HEK293 (cell line): ENCODE results near the gene HPX.

Experiments used
- CTCF ChIA-PET: fragments of 350-600 bp; formaldehyde crosslinking; extraction: SDS; loops from one replicate; lab custom pipeline; 2021; ENCODE audit warnings: antibody characterized with exemption; lab: Yijun Ruan, JAX
- POLR2A ChIA-PET: fragments of 300-600 bp; formaldehyde crosslinking; extraction: SDS; loops from one replicate; lab custom pipeline; 2020; ENCODE audit warnings: antibody characterized with exemption, inconsistent platforms; lab: Yijun Ruan, JAX
- H3K27ac ChIP-seq: fragments of 200-500 bp; sonication (Bioruptor generic); 2 replicates; pipeline ENCODE4 v1.5.1; 2014; ENCODE audit warnings: low read depth, low read length, control low read depth, inconsistent platforms; ENCODE audit errors: extremely low read depth
- H3K36me3 ChIP-seq, 2 experiments: fragments of 200-500 bp in 1 of 2; sonication (Bioruptor generic) in 1 of 2; 1 replicate in 1 of 2; 2 replicates in 1 of 2; pipeline ENCODE4 v1.5.1; 2014 to 2017; ENCODE audit warnings: inconsistent platforms in 2 of 2, low read length in 2 of 2; ENCODE audit not compliant: control insufficient read depth in 2 of 2, insufficient read depth in 1 of 2
- H3K4me1 ChIP-seq: fragments of 200-500 bp; sonication (Bioruptor generic); 2 replicates; pipeline ENCODE4 v1.5.1; 2014; ENCODE audit warnings: mild to moderate bottlenecking, low read length, inconsistent platforms; ENCODE audit not compliant: control insufficient read depth, insufficient read depth
- H3K4me3 ChIP-seq: 2 replicates; pipeline ENCODE4 v1.5.1; 2011; ENCODE audit warnings: low read depth, mild to moderate bottlenecking, control low read depth, low read length, moderate library complexity
- H3K9me3 ChIP-seq: fragments of 200-500 bp; sonication (Bioruptor generic); 2 replicates; pipeline ENCODE4 v1.5.1; 2014; ENCODE audit warnings: low read depth, low read length, inconsistent platforms; ENCODE audit not compliant: control insufficient read depth, insufficient read depth
- MZF1 ChIP-seq: fragments of 450-650 bp; formaldehyde crosslinking; IDR thresholded peaks from 2 replicates; pipeline ENCODE4 v1.5.1; 2017; ENCODE audit warnings: missing biosample characterization, missing genetic modification characterization, borderline replicate concordance
- SP2 ChIP-seq: fragments of 450-650 bp; formaldehyde crosslinking; IDR thresholded peaks from 2 replicates; pipeline ENCODE4 v1.5.1; 2016; ENCODE audit warnings: missing biosample characterization, missing genetic modification characterization
- YY1 ChIP-seq: fragments of 450-650 bp; formaldehyde crosslinking; IDR thresholded peaks from 2 replicates; pipeline ENCODE4 v1.5.1; 2018; ENCODE audit warnings: missing biosample characterization, missing genetic modification characterization
- ZBTB48 ChIP-seq: fragments of 450-650 bp; formaldehyde crosslinking; IDR thresholded peaks from 2 replicates; pipeline ENCODE4 v1.5.1; 2016; ENCODE audit warnings: missing biosample characterization, missing genetic modification characterization
- ZBTB8A ChIP-seq: fragments of 450-650 bp; formaldehyde crosslinking; IDR thresholded peaks from 2 replicates; pipeline ENCODE4 v1.5.1; 2016; ENCODE audit warnings: missing biosample characterization, missing genetic modification characterization
- ZFHX2 ChIP-seq: fragments of 450-650 bp; formaldehyde crosslinking; conservative IDR thresholded peaks from 2 replicates; pipeline ENCODE4 v1.5.1; 2016; ENCODE audit warnings: missing biosample characterization, missing genetic modification characterization
- ZNF10 ChIP-seq: fragments of 450-650 bp; formaldehyde crosslinking; IDR thresholded peaks from 2 replicates; pipeline ENCODE4 v1.5.1; 2017; ENCODE audit warnings: missing biosample characterization, missing genetic modification characterization
- ZNF132 ChIP-seq: fragments of 450-650 bp; formaldehyde crosslinking; IDR thresholded peaks from 2 replicates; pipeline ENCODE4 v1.5.1; 2017; ENCODE audit warnings: missing biosample characterization, missing genetic modification characterization, borderline replicate concordance
- ZNF140 ChIP-seq: fragments of 450-650 bp; formaldehyde crosslinking; IDR thresholded peaks from 2 replicates; pipeline ENCODE4 v1.5.1; 2016; ENCODE audit warnings: missing biosample characterization, missing genetic modification characterization
- ZNF239 ChIP-seq: fragments of 450-650 bp; formaldehyde crosslinking; IDR thresholded peaks from 2 replicates; pipeline ENCODE4 v1.5.1; 2016; ENCODE audit warnings: missing biosample characterization, missing genetic modification characterization
- ZNF292 ChIP-seq: fragments of 450-650 bp; formaldehyde crosslinking; IDR thresholded peaks from 2 replicates; pipeline ENCODE4 v1.5.1; 2016; ENCODE audit warnings: low read depth, missing biosample characterization, missing genetic modification characterization, borderline replicate concordance
- ZNF324 ChIP-seq: fragments of 450-650 bp; formaldehyde crosslinking; IDR thresholded peaks from 2 replicates; pipeline ENCODE4 v1.5.1; 2016; ENCODE audit warnings: missing biosample characterization, missing genetic modification characterization
- ZNF335 ChIP-seq: fragments of 450-650 bp; formaldehyde crosslinking; conservative IDR thresholded peaks from 2 replicates; pipeline ENCODE4 v1.5.1; 2016; ENCODE audit warnings: missing biosample characterization, missing genetic modification characterization
- ZNF354C ChIP-seq: fragments of 450-650 bp; formaldehyde crosslinking; IDR thresholded peaks from 2 replicates; pipeline ENCODE4 v1.5.1; 2016; ENCODE audit warnings: missing biosample characterization, missing genetic modification characterization, low read depth, borderline replicate concordance
- ZNF37A ChIP-seq: fragments of 450-650 bp; IDR thresholded peaks from 2 replicates; pipeline ENCODE4 v1.5.1; 2018; ENCODE audit warnings: missing biosample characterization, missing genetic modification characterization
- ZNF48 ChIP-seq: fragments of 450-650 bp; formaldehyde crosslinking; IDR thresholded peaks from 2 replicates; pipeline ENCODE4 v1.5.1; 2016; ENCODE audit warnings: missing biosample characterization, missing genetic modification characterization
- ZNF488 ChIP-seq: fragments of 450-650 bp; formaldehyde crosslinking; IDR thresholded peaks from 2 replicates; pipeline ENCODE4 v1.5.1; 2016; ENCODE audit warnings: missing biosample characterization, missing genetic modification characterization
- ZNF555 ChIP-seq: fragments of 450-650 bp; formaldehyde crosslinking; conservative IDR thresholded peaks from 2 replicates; pipeline ENCODE4 v1.5.1; 2017; ENCODE audit warnings: missing biosample characterization, mild to moderate bottlenecking, missing genetic modification characterization, inconsistent platforms
- ZNF629 ChIP-seq: fragments of 450-650 bp; formaldehyde crosslinking; IDR thresholded peaks from 2 replicates; pipeline ENCODE4 v1.5.1; 2017; ENCODE audit warnings: missing biosample characterization, missing genetic modification characterization
- ZNF747 ChIP-seq: fragments of 450-650 bp; formaldehyde crosslinking; IDR thresholded peaks from 2 replicates; pipeline ENCODE4 v1.5.1; 2016; ENCODE audit warnings: missing biosample characterization, missing genetic modification characterization
- ZNF830 ChIP-seq: fragments of 450-650 bp; IDR thresholded peaks from 2 replicates; pipeline ENCODE4 v1.5.0; 2018; ENCODE audit warnings: missing biosample characterization, missing genetic modification characterization, low read depth, mild to moderate bottlenecking, moderate library complexity
- ZNF837 ChIP-seq: fragments of 450-650 bp; formaldehyde crosslinking; IDR thresholded peaks from 2 replicates; pipeline ENCODE4 v1.5.1; 2016; ENCODE audit warnings: missing biosample characterization, missing genetic modification characterization
- ZNF843 ChIP-seq: fragments of 450-650 bp; formaldehyde crosslinking; IDR thresholded peaks from 2 replicates; pipeline ENCODE4 v1.5.1; 2016; ENCODE audit warnings: missing biosample characterization, missing genetic modification characterization
- ZSCAN23 ChIP-seq: fragments of 450-650 bp; formaldehyde crosslinking; IDR thresholded peaks from 2 replicates; pipeline ENCODE4 v1.5.1; 2016; ENCODE audit warnings: missing biosample characterization, missing genetic modification characterization
- TF ChIP-seq, protein P1 (sequence below): fragments of 450-650 bp; formaldehyde crosslinking; IDR thresholded peaks from 2 replicates; pipeline ENCODE4 v1.5.1; 2016; ENCODE audit warnings: missing biosample characterization, missing genetic modification characterization
- TF ChIP-seq, protein P2 (sequence below): fragments of 450-650 bp; formaldehyde crosslinking; IDR thresholded peaks from 2 replicates; pipeline ENCODE4 v1.5.1; 2016; ENCODE audit warnings: missing biosample characterization, missing genetic modification characterization

The HPX gene

GRCh38 chr11:6476571-6476970, 35.8 kb upstream of the HPX start:
- TF ChIP-seq ZSCAN23 (tag by site-specific recombination) (no peak), SP2 (tag by site-specific recombination) (peak; percentile 40)
- Histone ChIP-seq H3K27ac (no peak overlapping the region), H3K4me1 (no peaks in the 10 kb centered on the region), H3K4me3 (no peak overlapping the region), H3K9me3 (no peaks in the 10 kb centered on the region), H3K36me3 (peaks cover 0 to 41% of the 10 kb centered on the region in 2 experiments; a peak in 1 of 3 replicates)
- CTCF ChIA-PET = interaction anchor here (6.3 kb wide), 1 partner anchor 98 kb away, joined by 27 read pairs; no protein-coding TSS in a partner anchor
- POLR2A ChIA-PET = no interaction called here

- CTCF ChIA-PET = interaction anchor here (0.6 to 6.3 kb wide), 3 partner anchors 97 to 227 kb away, joined by 3 to 27 read pairs (median 3); no protein-coding TSS in a partner anchor
- H3K27ac ChIP-seq = no peak overlapping the region
- POLR2A ChIA-PET = interaction anchor here (0.5 to 1.4 kb wide), 3 partner anchors 9 to 136 kb away, joined by 3 to 7 read pairs (median 7); partner anchors contain the start of genes APBB1 and TAF10
These were observed 35.1 kb upstream of the HPX start for GRCh38 chr11:6475936-6476335.

DNA sequence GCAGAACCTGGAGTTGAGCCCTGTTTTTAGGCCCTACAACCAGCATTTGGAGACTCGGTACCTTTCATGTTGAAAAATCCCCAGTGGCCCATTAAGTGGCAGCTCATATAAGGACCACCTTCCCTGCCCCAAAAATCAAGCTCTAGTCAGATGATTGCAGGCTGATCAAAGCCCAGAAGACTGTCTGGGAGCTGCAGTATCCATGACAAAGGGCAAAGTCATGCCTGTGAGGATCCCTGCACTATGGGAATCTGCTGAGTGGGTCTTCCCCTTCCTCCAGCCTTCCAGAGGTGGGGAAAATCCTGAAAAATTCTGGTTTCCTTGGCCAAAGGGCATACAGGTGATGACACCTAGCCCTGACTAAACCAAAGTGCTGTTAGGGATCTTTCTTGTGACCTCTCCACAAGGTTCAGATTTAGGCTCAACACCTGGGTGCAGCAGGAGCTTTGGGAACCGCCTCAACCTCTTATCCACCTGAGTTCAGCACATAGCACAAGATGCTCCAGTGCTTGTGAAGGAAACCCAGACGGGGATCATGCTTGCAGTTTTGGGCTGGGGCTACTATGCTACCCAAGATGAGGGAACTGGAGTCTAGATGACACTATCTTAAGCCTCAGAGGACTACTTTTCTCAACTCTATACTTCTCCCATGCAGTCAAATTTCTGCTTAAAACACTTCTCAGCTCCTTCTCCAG, 34.2 kb upstream of the HPX start:
- no peaks in the 10 kb centered on the region for H3K9me3 ChIP-seq
- CTCF ChIA-PET = interaction anchor here (0.8 to 6.3 kb wide), 5 partner anchors 15 to 96 kb away, joined by 4 to 27 read pairs (median 5); no protein-coding TSS in a partner anchor
- H3K27ac ChIP-seq = no peak overlapping the region
- TF ChIP-seq ZNF324 (tag by site-specific recombination) (no peak), YY1 (tag by site-specific recombination) (no peak), ZBTB8A (tag by site-specific recombination) (no peak), ZFHX2 (tag by site-specific recombination) (no peak), MZF1 (tag by site-specific recombination) (no peak), ZNF140 (tag by site-specific recombination) (no peak), ZNF830 (tag by site-specific recombination) (no peak), ZNF843 (tag by site-specific recombination) (no peak), ZNF354C (tag by site-specific recombination) (no peak), ZNF239 (tag by site-specific recombination) (no peak), ZNF48 (tag by site-specific recombination) (no peak), ZNF292 (no peak), ZNF10 (no peak), ZNF629 (tag by site-specific recombination) (no peak), ZNF132 (tag by site-specific recombination) (no peak), ZNF335 (tag by site-specific recombination) (no peak), ZNF488 (tag by site-specific recombination) (no peak)
- TF ChIP-seq, protein P1, sequence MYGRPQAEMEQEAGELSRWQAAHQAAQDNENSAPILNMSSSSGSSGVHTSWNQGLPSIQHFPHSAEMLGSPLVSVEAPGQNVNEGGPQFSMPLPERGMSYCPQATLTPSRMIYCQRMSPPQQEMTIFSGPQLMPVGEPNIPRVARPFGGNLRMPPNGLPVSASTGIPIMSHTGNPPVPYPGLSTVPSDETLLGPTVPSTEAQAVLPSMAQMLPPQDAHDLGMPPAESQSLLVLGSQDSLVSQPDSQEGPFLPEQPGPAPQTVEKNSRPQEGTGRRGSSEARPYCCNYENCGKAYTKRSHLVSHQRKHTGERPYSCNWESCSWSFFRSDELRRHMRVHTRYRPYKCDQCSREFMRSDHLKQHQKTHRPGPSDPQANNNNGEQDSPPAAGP (tag by site-specific recombination) = no peak
- TF ChIP-seq, protein P2, sequence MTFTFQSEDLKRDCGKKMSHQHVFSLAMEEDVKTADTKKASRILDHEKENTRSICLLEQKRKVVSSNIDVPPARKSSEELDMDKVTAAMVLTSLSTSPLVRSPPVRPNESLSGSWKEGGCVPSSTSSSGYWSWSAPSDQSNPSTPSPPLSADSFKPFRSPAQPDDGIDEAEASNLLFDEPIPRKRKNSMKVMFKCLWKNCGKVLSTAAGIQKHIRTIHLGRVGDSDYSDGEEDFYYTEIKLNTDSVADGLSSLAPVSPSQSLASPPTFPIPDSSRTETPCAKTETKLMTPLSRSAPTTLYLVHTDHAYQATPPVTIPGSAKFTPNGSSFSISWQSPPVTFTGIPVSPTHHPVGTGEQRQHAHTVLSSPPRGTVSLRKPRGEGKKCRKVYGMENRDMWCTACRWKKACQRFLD (tag by site-specific recombination) = no peak
- H3K36me3 ChIP-seq = peaks cover 0 to 40% of the 10 kb centered on the region in 2 experiments; a peak in 1 of 3 replicates
- POLR2A ChIA-PET = interaction anchor here (0.8 to 2.3 kb wide), 5 partner anchors 11 to 137 kb away, joined by 3 to 9 read pairs (median 4); partner anchors contain the start of genes APBB1 and TAF10
- no peak overlapping the region for H3K4me3 ChIP-seq
- no peaks in the 10 kb centered on the region for H3K4me1 ChIP-seq

More at GRCh38 chr11:6475936-6476335, 35.1 kb upstream of the HPX start:
- TF ChIP-seq ZNF837 (tag by site-specific recombination) (no peak), ZNF747 (tag by site-specific recombination) (no peak), ZBTB48 (tag by site-specific recombination) (peak; percentile 69), ZNF37A (tag by site-specific recombination) (no peak), ZNF555 (tag by site-specific recombination) (no peak)
- TF ChIP-seq, all 188 proteins: peak for 1
- no peaks in the 10 kb centered on the region for H3K9me3 ChIP-seq
- no peak overlapping the region for H3K4me3 ChIP-seq
- H3K4me1 ChIP-seq = no peaks in the 10 kb centered on the region
- H3K36me3 ChIP-seq = peaks cover 0 to 41% of the 10 kb centered on the region in 2 experiments; a peak in 1 of 3 replicates
